Activated gamma-delta T cell treated with Interleukin-2 at 50 U/mL for 16 hours (primary cell): ENCODE measurements around the gene GABRB2.
"Not testable (repeated sequence)": the region's sequence is repeated elsewhere in the genome, so short reads cannot be mapped to it uniquely, and the experiment has no call there.

Experiments used
- DNase-seq: peaks from one replicate; pipeline ENCODE4 v3.0.0-alpha.2; 2020

GABRB2 gene

DNA sequence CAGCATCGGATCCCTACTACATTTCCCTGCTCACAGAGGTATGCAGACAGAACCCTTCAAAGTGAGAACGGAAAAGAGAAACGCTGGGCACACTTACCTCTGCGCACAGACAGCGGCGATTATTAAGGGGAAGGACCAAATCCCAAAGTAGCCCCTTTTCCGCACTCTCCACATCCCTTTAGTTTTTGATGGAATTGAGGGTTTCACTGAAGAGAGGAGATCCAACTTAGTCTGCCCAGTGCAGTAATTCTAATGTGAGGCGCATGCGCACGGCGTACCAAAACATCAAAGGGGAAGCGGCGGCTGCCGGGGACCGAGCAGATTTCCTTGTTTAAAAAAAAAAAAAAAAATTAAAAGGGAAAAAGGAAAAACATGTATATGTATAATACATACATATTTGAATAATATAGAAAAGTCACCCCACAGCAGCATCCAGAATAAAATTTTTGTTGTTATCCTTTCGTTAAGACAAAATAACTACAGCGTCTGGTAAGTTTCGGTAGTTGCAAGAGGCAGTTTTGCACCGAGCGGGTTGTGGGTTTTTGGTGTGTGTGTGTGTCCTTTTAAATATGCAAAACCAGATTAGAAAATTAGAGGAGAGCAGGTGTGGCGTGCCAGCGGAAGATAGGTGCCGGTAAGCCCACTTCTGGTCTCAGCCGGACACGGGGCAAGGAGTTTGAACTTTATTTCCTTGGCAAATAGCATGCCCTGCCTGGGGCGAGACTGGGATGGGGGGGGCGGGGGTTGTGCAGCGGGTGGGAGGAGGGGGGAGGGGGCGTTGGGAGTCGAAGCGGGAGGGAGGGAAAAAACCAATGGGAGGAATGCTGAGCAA, at the start of gene GABRB2:
GABRB2 (minus strand) TSS at position 256 of the 832 bp plus-strand sequence; CDS start at position 174, 82 bp downstream.
- no peak for DNase-seq

DNA sequence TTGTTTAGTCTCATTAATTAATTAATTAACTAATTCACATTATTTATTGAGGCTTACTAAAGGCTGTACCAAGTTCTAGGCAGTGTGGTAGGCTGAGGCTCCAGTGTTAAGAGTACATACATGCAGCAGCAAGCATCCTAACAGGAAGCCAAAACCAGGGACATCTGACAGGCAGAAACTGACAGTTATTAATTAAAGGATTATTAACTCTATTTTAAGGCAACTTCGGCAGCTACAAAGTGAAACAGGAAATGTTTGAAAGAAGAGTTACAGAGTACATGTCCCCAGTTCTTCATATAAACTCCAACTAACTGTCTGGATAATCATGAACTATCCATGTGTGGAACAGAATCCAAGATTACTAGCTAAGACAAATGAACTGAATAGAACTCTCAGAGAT, 39.3 kb upstream of the GABRB2 start:
- no peak for DNase-seq

DNA sequence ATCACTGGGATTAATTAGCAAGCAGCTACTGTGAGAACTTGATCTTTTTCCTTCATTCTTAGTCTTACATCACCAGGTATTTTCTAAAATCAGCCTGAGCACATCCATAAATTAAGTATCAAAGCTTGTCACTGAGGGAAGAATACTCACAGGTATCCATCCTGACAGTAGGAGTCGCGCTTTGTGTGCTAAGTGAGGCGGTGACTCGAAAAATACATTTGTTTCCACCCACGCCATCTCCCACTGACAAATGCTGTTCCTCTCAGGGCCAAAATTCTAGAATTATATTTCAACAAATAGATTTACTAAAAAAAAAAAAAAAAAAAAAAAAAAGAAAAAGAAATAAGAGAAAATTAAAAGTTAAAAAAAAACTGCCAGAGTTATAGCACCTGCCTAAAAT, 34.1 kb upstream of the GABRB2 start:
- no peak for DNase-seq

DNA sequence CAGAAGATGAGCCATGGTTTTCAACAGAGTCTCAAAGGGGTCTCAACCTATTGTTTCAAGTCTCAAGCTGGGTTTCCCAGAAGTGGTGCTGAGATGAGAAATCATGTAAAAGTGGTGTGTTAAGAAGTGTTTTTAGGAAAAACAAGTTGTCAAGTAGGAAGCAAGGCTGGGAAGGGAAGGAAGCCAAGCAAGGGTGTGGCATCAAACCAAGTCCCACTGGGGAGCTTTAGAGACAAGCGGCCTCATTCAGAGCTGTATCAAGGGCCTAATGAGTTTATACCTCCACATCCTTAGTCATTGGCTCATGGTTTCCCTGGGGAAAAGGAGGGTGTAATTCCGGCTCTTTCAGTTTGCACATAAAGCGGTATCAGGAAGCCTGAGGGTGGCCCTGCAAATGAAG, 26.4 kb upstream of the GABRB2 start:
- DNase-seq = no peak

DNA sequence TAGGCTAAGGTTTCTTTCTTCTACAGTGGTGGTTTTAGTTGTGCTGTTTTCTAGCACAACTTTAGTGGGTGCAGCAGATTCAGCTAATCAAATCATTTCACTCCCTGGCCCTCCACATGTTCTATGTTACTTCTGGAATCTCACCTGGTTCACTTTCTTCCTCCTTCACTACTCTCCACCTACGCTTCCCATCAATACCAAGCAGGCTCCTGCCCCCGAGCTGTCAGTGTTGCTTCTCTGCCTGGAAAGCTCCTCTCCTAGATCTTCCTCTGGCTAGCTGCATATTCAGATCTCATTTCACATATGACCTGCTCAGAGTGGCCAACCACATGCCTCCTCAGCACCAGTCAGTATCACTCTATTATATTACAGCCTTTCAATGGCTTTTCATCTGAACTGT, 19.6 kb upstream of the GABRB2 start:
- no peak for DNase-seq

DNA sequence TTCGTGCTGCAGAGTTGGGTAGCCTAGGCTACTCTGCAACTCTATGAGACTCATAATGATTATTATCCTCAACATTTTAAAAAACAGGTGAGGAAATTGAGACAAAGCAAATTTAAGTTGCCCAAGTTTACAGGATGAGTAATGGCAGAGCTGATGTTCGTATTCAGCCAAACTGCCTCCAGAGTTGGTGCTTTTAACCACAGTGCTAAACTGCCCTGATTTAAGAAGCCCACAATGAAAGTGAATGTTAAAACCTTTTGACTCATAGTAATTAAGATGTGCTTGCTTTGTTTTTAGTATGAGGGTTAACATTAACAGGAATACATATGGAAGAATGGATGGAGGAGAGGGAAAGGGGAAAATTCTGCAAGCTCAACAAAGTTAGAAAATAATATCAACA, 15.9 kb upstream of the GABRB2 start:
- DNase-seq = no peak

DNA sequence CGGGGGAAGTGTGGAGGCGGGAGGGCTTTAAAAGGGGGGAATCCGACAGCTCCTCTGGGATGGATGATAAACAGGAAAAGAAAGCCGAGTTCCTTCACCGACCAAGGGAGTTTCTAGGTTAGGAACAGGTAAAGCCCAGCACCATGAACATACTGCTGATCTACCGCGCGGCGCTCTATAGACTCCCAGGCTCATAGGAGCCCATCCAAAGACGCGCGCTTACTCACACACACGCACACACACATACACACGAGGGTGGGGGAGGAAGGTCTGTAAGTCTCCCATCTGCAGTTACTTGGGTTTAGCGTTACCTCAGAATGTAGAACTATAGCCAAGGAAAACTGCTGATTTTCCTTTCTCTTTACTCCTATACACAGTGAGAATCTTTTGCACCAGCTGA, 2.6 kb upstream of the GABRB2 start:
- no peak for DNase-seq

DNA sequence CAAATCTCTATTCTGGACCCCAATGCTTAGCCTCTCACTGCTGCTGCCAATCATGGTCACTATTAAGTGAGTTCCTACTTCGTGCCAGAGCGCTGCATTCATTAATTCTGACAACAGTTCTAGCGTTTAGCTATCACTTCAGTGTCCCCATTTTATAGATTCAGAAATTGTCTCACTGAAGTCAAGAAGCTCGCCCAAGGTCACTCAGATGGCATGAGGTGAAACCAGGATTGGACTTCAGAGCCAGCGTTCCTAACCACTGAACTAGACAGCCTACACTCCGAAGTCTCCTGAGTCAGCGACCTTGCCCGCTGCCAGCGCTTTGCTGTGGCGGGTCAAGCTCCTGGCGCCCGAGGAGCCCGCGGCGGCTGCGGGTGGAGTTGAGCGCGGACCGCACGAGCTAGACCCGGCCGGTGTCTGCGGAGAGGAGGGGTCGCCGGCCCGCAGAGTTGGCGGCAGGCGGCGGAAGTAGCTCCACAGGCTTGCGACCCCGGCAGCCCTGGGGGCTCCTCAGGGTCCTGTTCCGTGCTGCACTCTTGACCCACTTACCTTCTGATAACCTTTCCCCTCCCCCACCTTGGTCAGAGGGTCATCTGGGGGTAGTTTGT, 2.1 kb upstream of the GABRB2 start:
- DNase-seq = no peak

DNA sequence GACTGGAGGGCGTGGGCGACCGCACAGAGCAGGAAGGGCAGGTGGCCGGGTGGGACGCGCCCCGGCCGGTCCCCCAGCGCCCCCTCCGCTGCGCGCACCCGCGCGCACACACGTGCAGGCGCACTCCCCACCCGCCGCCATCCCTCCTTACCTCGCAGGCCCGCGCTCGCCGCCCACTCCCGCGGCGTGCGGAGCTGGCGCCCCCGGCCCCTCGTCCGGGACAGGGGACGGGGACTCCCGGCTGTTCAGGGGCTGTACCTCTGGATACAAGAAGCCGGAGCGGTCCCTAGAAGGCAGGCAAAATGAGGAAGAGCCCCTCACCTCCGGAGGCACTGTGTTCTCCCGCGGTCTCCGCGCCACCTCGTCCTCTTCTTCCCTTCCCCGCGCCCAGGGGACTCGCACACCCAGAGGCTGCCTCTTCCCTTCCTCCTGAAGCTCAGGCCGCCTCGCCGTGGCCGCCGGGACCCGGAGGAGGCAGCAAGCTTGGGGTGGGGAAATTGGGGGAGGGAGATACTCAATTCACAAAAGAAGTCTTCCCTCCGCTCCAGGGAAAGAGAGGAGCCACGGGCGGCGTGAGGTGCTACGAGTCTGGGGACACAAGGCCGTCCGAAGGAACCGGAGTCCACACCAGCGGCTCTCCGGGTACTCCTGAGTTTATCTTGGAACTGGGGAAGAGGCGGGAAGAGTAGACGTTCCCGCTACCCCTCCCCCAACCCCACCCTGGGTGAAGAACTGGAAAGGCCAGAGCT, 1.4 kb upstream of the GABRB2 start:
- DNase-seq = no peak

DNA sequence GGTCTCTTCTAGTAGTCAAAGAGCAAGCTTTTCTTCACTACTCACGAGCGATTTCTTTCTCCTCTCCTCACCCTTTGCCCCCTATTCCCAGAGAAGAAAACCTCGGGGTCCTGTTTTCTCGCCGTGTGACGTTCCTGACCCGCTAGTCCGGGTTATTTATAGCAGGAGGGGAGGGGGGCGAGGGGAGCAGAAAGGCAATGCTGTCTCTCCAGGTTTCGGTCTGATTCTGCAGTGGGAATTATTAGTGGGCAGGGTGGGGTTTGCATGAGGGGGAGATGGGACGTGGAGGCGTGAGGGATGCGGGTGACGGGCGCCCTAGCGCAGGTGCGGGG, 847 bp upstream of the GABRB2 start:
- DNase-seq = no peak

DNA sequence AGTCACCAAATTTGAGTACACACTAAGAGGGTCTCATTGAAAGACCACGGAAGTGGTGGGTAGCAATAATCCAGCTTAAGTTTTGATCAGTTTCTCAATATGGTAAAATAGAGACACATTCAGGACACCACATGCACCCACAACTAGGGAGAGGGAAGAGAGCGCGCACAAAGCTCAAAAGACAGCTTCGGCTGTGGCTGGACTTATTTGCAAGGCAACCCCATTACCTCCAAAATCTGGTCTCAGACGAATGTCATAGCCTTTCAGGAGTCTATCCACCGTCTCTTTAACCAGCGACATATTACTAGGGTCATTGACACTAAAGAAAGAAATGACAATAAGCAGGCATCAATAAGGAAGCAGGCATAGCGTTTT, 443 bp downstream of the GABRB2 start:
- no peak for DNase-seq

DNA sequence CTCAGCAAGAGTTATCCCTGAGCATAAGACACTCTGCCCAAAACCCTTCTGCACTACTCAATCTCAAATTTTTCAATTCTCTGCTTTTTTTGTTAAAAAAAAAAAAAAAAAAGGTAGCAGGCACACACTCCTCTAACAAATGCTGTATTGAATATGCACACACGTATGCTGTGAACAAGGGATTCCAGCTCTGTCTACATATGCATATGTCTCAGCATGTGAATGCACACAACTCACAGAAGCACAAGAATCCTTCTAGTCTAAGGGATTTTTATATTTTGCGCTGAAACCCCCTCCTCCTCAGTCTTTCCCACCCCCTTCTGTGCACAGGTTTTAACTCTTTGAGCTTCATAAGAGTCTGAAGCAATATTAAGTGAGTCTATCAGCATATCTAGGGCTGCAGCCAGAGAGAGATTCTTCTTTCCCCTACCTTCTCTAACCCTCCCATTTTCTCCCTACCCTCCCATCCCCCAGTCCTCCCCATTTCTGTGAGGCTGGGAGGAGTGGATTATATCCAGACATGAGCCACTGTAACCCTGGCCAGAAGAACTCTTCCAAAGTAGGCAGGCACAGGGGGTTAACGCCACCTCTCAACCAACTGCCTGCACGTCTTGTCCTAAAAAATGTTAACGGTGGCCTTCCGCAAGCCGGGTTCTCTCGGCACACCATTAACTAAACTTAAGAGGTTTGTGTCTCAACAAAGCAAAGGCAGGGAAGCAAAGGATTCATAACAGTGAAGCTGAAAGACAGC, 1.0 kb downstream of the GABRB2 start:
- no peak for DNase-seq

DNA sequence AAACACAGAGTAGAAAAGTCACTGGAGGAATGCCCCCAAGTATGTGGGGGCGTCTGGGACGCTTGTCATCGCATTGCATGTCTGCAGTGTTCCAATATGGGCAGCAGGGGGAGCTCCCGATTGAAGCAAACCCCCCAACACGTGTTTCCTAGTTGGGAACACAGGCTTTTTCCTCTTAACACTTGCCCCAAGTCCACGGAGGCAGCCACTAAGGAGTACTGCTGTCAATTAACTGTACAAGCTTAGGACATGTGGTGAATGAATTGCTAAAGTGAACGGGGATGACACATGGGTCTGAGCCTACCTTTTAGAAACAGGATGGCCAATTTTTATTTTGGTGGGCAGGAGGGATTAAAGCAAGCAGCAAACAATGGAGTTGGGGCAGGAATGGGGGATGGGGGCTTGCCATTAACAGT, 2.2 kb downstream of the GABRB2 start:
- no peak for DNase-seq

DNA sequence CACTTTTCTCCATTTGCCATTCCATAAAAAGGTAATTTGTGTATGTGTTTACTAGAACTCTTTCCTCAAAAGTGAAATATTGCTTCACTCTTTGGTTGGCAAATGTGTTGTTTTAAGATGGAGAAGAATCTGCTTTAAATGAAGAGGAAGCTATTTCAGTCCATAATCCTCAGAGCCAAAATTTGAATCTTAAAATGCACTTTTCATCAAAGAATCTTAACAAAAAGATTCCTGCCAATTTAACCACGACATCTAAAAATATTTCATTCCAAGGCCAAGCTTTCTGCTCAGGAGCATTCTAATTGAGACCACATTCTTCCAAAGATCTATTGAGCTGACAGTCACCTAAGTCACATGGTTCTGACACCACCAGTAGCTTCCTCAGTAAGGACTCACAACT, 7.5 kb downstream of the GABRB2 start:
- DNase-seq = no peak

DNA sequence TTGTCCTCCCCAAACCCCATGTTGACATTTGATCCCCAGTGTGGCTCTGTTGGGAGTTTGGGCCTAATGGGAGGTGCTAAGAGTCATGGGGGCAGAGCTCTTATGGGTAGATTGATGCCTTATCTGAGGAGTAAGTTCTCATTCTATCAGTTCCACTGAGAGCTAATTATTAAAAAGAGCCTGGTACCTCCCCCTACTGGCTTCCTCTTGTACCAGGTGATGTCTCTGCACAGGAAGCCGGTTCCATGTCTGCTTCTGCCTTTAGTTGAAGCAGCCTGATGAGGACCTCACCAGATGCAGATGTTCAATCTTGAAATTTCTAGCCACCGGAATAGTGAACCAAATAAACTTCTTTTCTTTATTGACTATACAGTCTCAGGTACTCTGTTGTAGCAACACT, 10.8 kb downstream of the GABRB2 start:
- DNase-seq = no peak

DNA sequence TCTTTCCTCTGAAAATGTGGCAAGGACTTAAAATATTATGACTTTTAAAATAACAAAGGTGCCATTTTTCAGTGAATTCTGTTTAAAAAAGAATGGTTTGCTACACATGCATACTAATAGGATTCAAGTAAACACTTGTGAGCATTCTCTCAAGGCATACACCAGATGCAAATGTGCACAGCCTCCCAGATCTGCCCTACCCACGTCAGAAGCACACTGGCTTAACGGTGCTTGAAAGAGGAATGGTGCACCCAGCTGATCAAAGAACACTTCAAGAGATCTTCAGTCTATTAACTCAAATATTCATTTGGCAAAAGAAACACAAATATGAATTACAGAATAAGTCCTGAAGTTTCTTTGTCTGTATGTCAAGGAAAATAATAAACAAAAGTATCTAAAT, 15.8 kb downstream of the GABRB2 start:
- no peak for DNase-seq

DNA sequence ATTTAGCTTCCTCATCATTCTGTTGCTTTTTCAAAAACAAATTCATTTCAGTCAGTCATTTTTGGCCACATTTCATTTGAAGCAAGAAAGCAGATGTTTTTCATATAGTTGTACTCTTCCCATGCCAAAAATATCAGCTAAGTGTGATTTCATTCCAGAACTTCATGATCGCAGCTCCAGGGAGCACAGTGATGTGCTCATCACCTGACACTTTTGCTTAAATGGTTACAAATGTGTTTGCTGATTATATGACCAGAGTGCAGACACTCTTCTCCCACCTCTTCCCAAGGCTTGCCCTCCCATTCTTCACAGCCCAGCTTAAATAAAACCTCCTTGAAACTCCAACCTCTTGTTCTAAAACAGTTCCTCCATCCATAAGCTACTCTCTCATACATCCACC, 32.6 kb downstream of the GABRB2 start:
- no peak for DNase-seq

DNA sequence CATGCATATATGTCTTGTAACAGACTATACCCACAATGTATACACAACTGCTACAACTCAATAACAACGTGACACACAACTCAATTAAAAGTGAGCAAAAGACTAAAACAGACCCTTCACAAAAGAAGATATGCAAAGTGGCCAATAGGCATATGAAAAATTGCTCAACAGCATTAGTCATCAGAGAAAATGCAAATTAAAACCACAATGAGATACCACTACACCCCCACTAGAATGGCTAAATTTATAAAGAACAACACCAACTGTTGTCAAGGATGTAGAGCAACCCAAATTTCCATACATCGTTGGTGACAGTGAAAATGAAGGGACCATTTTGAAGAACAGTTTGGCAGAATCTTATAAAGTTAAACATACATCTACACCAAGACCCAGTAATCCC, 38.9 kb downstream of the GABRB2 start:
- DNase-seq = no peak

DNA sequence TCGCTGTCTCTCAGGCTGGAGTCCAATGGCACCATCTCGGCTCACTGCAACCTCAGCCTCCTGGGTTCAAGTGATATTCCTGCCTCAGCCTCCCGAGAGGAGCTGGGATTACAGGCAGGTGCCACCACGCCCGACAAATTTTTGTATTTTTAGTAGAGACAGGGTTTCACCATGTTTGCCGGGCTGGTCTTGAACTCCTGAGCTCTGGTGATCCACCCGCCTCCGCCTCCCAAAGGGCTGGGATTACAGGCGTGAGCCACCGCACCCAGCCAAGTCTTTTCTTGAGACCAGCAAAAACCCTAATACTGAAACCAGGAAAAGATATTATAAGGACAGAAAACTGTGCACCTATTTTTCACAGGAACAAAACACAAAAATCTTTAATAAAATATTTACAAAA, 41.4 kb downstream of the GABRB2 start:
- DNase-seq = not testable (repeated sequence)

DNA sequence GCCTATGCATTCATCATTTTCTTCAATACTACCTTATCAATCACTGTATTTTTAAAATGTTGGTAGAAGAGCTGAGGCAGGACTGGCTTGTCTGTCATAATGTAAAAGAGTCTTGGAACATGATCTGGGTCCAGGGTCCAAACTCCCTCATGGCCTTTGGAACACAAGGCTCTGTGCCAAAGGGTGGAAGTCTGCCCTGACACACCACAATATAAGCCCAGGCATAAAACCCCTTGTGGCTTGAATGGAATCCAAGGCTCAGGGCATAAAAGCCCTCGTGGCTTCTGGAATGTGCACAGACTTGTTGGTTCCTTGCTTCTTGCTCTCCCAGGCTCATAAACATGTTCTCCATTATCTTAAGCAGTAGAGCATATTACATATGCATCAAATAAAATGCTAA, 48.0 kb downstream of the GABRB2 start:
- DNase-seq = no peak

DNA sequence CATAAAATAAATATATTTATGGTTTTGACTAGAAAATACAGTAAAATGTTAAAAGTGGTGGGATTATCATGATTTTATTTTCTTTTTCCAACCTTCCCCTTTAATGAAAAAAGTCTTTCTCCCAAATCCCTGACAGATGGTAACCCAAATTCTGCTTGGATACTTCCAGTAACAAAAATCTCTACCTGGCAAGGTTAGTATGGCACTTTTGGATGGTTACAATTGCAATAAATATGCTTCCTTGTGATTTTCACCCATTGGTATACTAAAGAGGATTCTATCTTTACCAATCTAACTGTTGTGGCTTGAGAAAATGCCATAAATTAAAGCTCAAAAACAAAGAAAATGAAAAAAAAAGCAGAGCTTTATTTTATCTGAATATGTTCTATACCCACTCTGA, 62.8 kb downstream of the GABRB2 start:
- DNase-seq = no peak

DNA sequence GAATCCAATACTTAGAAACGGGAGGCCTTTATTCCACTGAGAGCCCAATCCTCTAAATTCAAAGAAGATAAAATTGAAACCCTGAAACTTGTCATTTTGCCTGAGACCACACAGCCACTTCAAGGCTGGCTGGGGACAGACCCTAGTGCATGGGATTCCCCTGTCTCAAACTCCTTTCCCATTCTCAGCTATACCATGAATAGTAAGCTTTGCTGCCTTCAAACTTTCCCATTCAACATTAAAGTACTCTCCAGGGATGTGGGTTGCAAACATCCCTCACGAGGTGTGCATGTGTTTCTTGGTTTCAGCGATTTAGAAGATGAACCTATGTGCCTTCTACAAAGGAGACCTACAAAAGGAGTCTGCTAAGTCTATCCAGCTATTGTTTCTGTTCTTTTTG, 64.6 kb downstream of the GABRB2 start:
- DNase-seq = no peak

DNA sequence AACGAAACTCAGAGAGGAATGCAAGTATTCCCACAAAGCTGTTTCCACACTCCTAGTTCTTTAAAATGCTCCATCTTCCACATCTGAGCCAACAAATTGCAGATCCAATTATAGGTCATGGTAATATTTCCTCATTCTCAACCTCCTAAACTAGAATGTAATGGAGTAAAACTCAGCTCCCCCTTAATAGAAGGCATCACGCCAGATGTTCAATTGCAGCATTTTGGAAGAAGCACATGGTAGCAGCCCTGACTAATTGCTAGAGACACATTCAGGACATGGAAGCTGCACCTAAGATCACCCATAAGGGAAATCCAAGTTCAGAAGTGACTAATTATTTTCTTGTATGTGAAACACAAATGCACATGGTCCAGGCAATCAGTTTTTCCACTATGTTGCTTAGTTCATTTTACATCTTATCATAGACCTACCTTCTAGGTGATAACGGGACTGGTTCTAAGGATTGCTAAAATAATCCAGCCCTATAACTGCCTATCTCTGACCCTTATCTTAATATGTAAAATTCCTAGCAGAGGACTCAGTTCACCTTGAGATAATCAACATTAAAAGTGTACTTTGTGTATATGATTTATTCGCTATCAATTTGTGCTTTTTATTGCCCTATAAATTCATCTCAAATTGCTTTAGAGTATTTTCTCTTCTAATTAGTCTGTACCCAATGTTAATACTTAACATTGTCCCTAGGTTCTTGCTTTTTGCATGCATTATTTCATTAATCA, 75.1 kb downstream of the GABRB2 start:
- no peak for DNase-seq
